Activated B cell treated with CpG ODN at 0.5 μM for 24 hours (primary cell): ENCODE results near the gene SEC22C. TPM values are rescaled to one million over a fixed set of nuclear protein-coding genes. Genes with fewer than 3 reads are reported as not detected.

Experiments used
- ATAC-seq: fragments of 200-7000 bp; cut with Tn5 transposase; one replicate; pipeline ENCODE4 v1.10.0; 2021; ENCODE audit warnings: low read depth, mild to moderate bottlenecking, moderate library complexity
- CTCF ChIA-PET: fragments of 350-600 bp; sonication (Branson Sonifier 250); formaldehyde crosslinking; loops from one replicate; lab custom pipeline; 2021; ENCODE audit warnings: antibody characterized with exemption; lab: Charles Lee
- POLR2A ChIA-PET: fragments of 350-600 bp; sonication (Branson Sonifier 250); formaldehyde crosslinking; loops from one replicate; lab custom pipeline; 2021; ENCODE audit warnings: antibody characterized with exemption; lab: Charles Lee
- DNase-seq: peaks from one replicate; pipeline ENCODE4 v3.0.0; 2022
- H3K27ac Mint-ChIP-seq: one replicate; pipeline ENCODE4 v1.8.0; 2020; ENCODE audit warnings: mixed read lengths
- H3K27me3 Mint-ChIP-seq: one replicate; pipeline ENCODE4 v1.8.0; 2021; ENCODE audit warnings: mixed read lengths
- H3K36me3 Mint-ChIP-seq: one replicate; pipeline ENCODE4 v1.8.0; 2021; ENCODE audit warnings: low read depth, mixed read lengths
- H3K4me1 Mint-ChIP-seq: one replicate; pipeline ENCODE4 v1.8.0; 2021; ENCODE audit warnings: mixed read lengths
- H3K4me3 Mint-ChIP-seq: one replicate; pipeline ENCODE4 v1.8.0; 2020; ENCODE audit warnings: mild to moderate bottlenecking, mixed read lengths
- H3K9me3 Mint-ChIP-seq: one replicate; pipeline ENCODE4 v1.8.0; 2020; ENCODE audit warnings: mixed read lengths
- intact Hi-C: fragments of 100-400 bp; cut with micrococcal nuclease; formaldehyde crosslinking; loops from one replicate; pipeline ENCODE4 v1.15.1; 2024
- total RNA-seq: library from RNA; stranded (reverse); gene quantifications from 2 replicates; pipeline ENCODE4 v1.2.3, GENCODE V29; 2022
- TF ChIP-seq, protein P1 (sequence below): fragments of 200-600 bp; IDR thresholded peaks from one replicate; pipeline ENCODE4 v1.8.0; 2022; ENCODE audit warnings: antibody characterized with exemption, mild to moderate bottlenecking

Gene SEC22C
- total RNA-seq, 1 donor from 2014 or later = 36.4 TPM

DNA sequence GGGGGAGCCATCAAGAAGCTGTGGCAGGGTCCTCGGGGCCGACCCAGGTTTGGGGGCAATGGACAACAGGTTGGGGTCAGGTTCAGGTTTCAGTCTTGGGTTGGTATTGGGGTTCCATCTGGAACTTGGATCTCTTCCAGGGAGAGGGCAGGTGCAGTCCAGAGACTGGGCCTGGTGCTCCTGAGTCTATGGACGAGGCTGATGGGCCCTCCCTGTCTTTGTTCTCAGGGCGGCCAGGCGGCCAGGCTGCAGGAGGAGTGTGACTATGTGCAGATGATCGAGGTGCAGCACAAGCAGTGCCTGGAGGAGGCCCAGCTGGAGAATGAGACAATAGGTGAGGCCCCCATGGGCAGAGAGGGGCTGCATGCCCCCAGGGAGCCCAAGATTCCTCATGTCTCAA lies 68.2 kb downstream of the SEC22C start:
- CTCF ChIA-PET = no interaction called here
- Mint-ChIP-seq H3K4me3 (no peak overlapping the region), H3K27ac (no peak overlapping the region), H3K36me3 (no peaks in the 10 kb centered on the region), H3K27me3 (peaks cover 3% of the 10 kb centered on the region), H3K4me1 (peaks cover 9% of the 10 kb centered on the region), H3K9me3 (no peaks in the 10 kb centered on the region)
- POLR2A ChIA-PET = no interaction called here
- ATAC-seq (no peak), DNase-seq (no peak)
- TF ChIP-seq, protein P1, sequence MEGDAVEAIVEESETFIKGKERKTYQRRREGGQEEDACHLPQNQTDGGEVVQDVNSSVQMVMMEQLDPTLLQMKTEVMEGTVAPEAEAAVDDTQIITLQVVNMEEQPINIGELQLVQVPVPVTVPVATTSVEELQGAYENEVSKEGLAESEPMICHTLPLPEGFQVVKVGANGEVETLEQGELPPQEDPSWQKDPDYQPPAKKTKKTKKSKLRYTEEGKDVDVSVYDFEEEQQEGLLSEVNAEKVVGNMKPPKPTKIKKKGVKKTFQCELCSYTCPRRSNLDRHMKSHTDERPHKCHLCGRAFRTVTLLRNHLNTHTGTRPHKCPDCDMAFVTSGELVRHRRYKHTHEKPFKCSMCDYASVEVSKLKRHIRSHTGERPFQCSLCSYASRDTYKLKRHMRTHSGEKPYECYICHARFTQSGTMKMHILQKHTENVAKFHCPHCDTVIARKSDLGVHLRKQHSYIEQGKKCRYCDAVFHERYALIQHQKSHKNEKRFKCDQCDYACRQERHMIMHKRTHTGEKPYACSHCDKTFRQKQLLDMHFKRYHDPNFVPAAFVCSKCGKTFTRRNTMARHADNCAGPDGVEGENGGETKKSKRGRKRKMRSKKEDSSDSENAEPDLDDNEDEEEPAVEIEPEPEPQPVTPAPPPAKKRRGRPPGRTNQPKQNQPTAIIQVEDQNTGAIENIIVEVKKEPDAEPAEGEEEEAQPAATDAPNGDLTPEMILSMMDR = no peak
- intact Hi-C loops = no loop called here

DNA sequence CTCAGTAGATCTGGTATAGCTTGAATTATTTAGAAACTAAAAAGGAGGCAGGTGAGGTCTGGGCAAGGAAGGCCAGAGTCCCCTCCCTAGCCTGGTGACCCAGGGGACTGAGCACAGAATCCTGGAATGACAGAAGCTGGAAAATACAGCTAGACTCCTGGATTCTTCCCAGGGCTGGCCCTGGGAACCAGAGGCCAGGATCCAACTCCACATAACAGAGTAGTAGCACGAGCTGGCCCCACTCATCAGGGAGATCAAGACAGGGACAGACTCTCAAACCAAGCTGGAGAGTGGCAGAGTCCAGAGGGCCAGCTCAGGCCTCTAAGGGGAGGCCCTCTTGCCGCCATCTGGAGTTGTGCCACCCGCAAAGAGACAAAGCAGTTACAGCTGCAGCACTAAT lies 68.6 kb downstream of the SEC22C start:
- DNase-seq = no peak
- POLR2A ChIA-PET = no interaction called here

DNA sequence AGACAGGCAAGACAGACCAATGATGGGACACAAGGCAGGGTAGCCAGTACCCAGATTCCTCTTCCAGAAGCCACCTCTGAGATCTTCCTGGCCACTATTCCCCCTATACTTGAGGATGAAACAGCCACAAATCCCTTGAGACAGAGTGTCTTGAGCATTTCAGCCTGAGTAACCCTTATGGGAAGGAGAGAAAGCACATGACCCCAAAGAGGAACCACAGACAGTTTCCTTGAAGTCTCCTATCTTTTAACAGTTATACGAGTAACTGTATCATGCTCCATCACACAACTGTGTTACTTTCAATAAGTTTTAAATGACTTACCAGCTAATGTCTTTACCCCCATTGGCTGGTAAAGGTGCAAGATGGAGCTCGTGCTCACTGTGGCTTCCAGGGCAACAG lies 70.0 kb downstream of the SEC22C start:
- Mint-ChIP-seq H3K4me1 (peaks cover 9% of the 10 kb centered on the region), H3K36me3 (no peaks in the 10 kb centered on the region), H3K9me3 (no peaks in the 10 kb centered on the region), H3K27ac (no peak overlapping the region), H3K4me3 (no peak overlapping the region), H3K27me3 (peaks cover 3% of the 10 kb centered on the region)
- ChIA-PET CTCF (no interaction called here), POLR2A (no interaction called here)
- DNase-seq = no peak
- TF ChIP-seq, protein P1 = no peak
- intact Hi-C loops = no loop called here
- no peak for ATAC-seq

More for the DNA sequence above, 68.6 kb downstream of the SEC22C start:
- CTCF ChIA-PET = no interaction called here
- H3K27me3 Mint-ChIP-seq = peaks cover 3% of the 10 kb centered on the region
- peaks cover 9% of the 10 kb centered on the region for H3K4me1 Mint-ChIP-seq
- no peak overlapping the region for H3K27ac Mint-ChIP-seq
- no peaks in the 10 kb centered on the region for H3K9me3 Mint-ChIP-seq
- TF ChIP-seq, protein P1 = no peak
- H3K4me3 Mint-ChIP-seq = no peak overlapping the region
- intact Hi-C loops = no loop called here
- H3K36me3 Mint-ChIP-seq = no peaks in the 10 kb centered on the region
- ATAC-seq = no peak

GRCh38 chr3:42511201-42511600 lies 70.6 kb downstream of the SEC22C start:
- intact Hi-C loops = no loop called here
- Mint-ChIP-seq H3K27ac (no peak overlapping the region), H3K9me3 (no peaks in the 10 kb centered on the region), H3K36me3 (no peaks in the 10 kb centered on the region), H3K27me3 (peaks cover 3% of the 10 kb centered on the region), H3K4me1 (peaks cover 9% of the 10 kb centered on the region), H3K4me3 (no peak overlapping the region)
- DNase-seq = no peak
- ChIA-PET POLR2A (no interaction called here), CTCF (no interaction called here)
- ATAC-seq = no peak
- TF ChIP-seq, protein P1 = no peak

DNA sequence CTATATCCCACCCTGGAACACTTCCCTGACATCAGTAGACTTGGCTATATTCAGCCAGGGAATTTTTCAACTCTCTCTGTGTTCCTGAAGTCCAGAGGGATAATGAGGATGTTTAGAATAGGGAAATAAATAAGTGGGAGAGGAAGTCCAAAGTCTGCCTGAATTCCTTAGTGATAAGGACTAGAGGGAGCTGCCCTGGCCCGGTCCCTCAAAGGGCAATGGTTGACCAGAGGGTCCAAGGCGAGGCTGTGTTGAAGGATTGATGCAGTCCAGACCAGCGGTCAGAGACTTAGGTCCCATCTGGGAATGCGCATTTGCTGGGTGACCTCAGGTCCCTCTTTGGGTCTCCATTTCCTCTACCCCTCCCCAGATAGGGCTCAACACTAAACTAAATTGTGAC lies 71.4 kb downstream of the SEC22C start:
- DNase-seq (no peak), ATAC-seq (no peak)
- no peak overlapping the region for H3K4me3 Mint-ChIP-seq
- no peaks in the 10 kb centered on the region for H3K36me3 Mint-ChIP-seq
- intact Hi-C loops = no loop called here
- ChIA-PET POLR2A (no interaction called here), CTCF (no interaction called here)
- H3K27ac Mint-ChIP-seq = no peak overlapping the region
- TF ChIP-seq, protein P1 = no peak
- peaks cover 3% of the 10 kb centered on the region for H3K27me3 Mint-ChIP-seq
- H3K9me3 Mint-ChIP-seq = no peaks in the 10 kb centered on the region
- peaks cover 9% of the 10 kb centered on the region for H3K4me1 Mint-ChIP-seq
